Activated B cell treated with CpG ODN at 0.5 μM for 24 hours (primary cell): ENCODE measurements around the gene BSCL2. TPM values are rescaled to one million over a fixed set of nuclear protein-coding genes. Genes with fewer than 3 reads are reported as not detected.

Source experiments
- ATAC-seq: fragments of 200-7000 bp; cut with Tn5 transposase; one replicate; pipeline ENCODE4 v1.10.0; 2021; ENCODE audit warnings: low read depth, mild to moderate bottlenecking, moderate library complexity
- CTCF ChIA-PET: fragments of 350-600 bp; sonication (Branson Sonifier 250); formaldehyde crosslinking; loops from one replicate; lab custom pipeline; 2021; ENCODE audit warnings: antibody characterized with exemption; lab: Charles Lee
- POLR2A ChIA-PET: fragments of 350-600 bp; sonication (Branson Sonifier 250); formaldehyde crosslinking; loops from one replicate; lab custom pipeline; 2021; ENCODE audit warnings: antibody characterized with exemption; lab: Charles Lee
- DNase-seq: peaks from one replicate; pipeline ENCODE4 v3.0.0; 2022
- H3K27ac Mint-ChIP-seq: one replicate; pipeline ENCODE4 v1.8.0; 2020; ENCODE audit warnings: mixed read lengths
- H3K27me3 Mint-ChIP-seq: one replicate; pipeline ENCODE4 v1.8.0; 2021; ENCODE audit warnings: mixed read lengths
- H3K36me3 Mint-ChIP-seq: one replicate; pipeline ENCODE4 v1.8.0; 2021; ENCODE audit warnings: low read depth, mixed read lengths
- H3K4me1 Mint-ChIP-seq: one replicate; pipeline ENCODE4 v1.8.0; 2021; ENCODE audit warnings: mixed read lengths
- H3K4me3 Mint-ChIP-seq: one replicate; pipeline ENCODE4 v1.8.0; 2020; ENCODE audit warnings: mild to moderate bottlenecking, mixed read lengths
- H3K9me3 Mint-ChIP-seq: one replicate; pipeline ENCODE4 v1.8.0; 2020; ENCODE audit warnings: mixed read lengths
- CTCF ChIP-seq: fragments of 200-600 bp; IDR thresholded peaks from one replicate; pipeline ENCODE4 v1.8.0; 2022; ENCODE audit warnings: antibody characterized with exemption, mild to moderate bottlenecking
- intact Hi-C: fragments of 100-400 bp; cut with micrococcal nuclease; formaldehyde crosslinking; loops from one replicate; pipeline ENCODE4 v1.15.1; 2024
- total RNA-seq: library from RNA; stranded (reverse); gene quantifications from 2 replicates; pipeline ENCODE4 v1.2.3, GENCODE V29; 2022

Gene BSCL2
- total RNA-seq, 1 donor from 2014 or later, result 18.6 TPM

- H3K27me3 Mint-ChIP-seq, result peaks cover 7% of the 10 kb centered on the region
- ATAC-seq (no peak), DNase-seq (no peak)
- TF ChIP-seq CTCF, result no peak
- no peak within 1 kb of the TSS for H3K4me3 Mint-ChIP-seq
- H3K27ac Mint-ChIP-seq, result no peak within 1 kb of the TSS
- CTCF ChIA-PET, result interaction anchor here (1.1 to 1.3 kb wide), 2 partner anchors 9 to 265 kb away, joined by 3 to 7 read pairs; no protein-coding TSS in a partner anchor
- intact Hi-C loops, result no loop called here
- POLR2A ChIA-PET, result interaction anchor here (1.1 to 1.5 kb wide), 5 partner anchors 9 to 98 kb away, joined by 3 to 8 read pairs (median 5); partner anchors contain the start of genes C11orf98, CSKMT, MTA2 and TUT1
- H3K9me3 Mint-ChIP-seq, result no peaks in the 10 kb centered on the region
- peaks cover 1% of the 10 kb centered on the region for H3K4me1 Mint-ChIP-seq
- H3K36me3 Mint-ChIP-seq, result peaks cover 25% of the 10 kb centered on the region
Measured at GRCh38 chr11:62689421-62690183, 17.6 kb downstream of the BSCL2 start, which contains the start of gene LRRN4CL. LRRN4CL (minus strand) TSS chr11:62689530; CDS start chr11:62688508, 1,022 bp downstream.

- Mint-ChIP-seq H3K27me3 (peaks cover 7% of the 10 kb centered on the region), H3K27ac (no peak overlapping the region), H3K4me1 (no peaks in the 10 kb centered on the region), H3K9me3 (no peaks in the 10 kb centered on the region), H3K36me3 (peaks cover 25% of the 10 kb centered on the region), H3K4me3 (no peak overlapping the region)
- ChIA-PET POLR2A (interaction anchor here (0.6 to 1.6 kb wide), 3 partner anchors 17 to 42 kb away, joined by 3 to 8 read pairs (median 3); partner anchors contain the start of genes GANAB and UQCC3), CTCF (no interaction called here)
- intact Hi-C loops, result no loop called here
- ATAC-seq (no peak), DNase-seq (no peak)
- TF ChIP-seq CTCF, result no peak
Measured at GRCh38 chr11:62688491-62688890, 18.7 kb downstream of the BSCL2 start.

- no peaks in the 10 kb centered on the region for H3K9me3 Mint-ChIP-seq
- TF ChIP-seq CTCF, result no peak
- peaks cover 23% of the 10 kb centered on the region for H3K36me3 Mint-ChIP-seq
- DNase-seq (no peak), ATAC-seq (peak; percentile 28)
- no peak overlapping the region for H3K4me3 Mint-ChIP-seq
- CTCF ChIA-PET, result no interaction called here
- H3K27me3 Mint-ChIP-seq, result peaks cover 7% of the 10 kb centered on the region
- POLR2A ChIA-PET, result interaction anchor here (0.6 to 1.6 kb wide), 5 partner anchors 20 to 128 kb away, joined by 3 to 8 read pairs (median 3); partner anchors contain the start of gene GANAB
- intact Hi-C loops, result no loop called here
- no peak overlapping the region for H3K27ac Mint-ChIP-seq
- no peaks in the 10 kb centered on the region for H3K4me1 Mint-ChIP-seq
Measured at GRCh38 chr11:62687508-62688396, 19.5 kb downstream of the BSCL2 start.

GRCh38 chr11:62682518-62682917 is 24.7 kb downstream of the BSCL2 start:
- ChIA-PET POLR2A (interaction anchor here (0.6 to 3.1 kb wide), 2 partner anchors 10 to 173 kb away, joined by 3 to 18 read pairs; partner anchors contain the start of genes LBHD1 and UQCC3), CTCF (interaction anchor here (2.6 kb wide), 1 partner anchor 12 kb away, joined by 7 read pairs; no protein-coding TSS in a partner anchor)
- Mint-ChIP-seq H3K27me3 (peaks cover 4% of the 10 kb centered on the region), H3K9me3 (no peaks in the 10 kb centered on the region), H3K36me3 (peaks cover 13% of the 10 kb centered on the region), H3K27ac (no peak overlapping the region), H3K4me1 (peaks cover 25% of the 10 kb centered on the region), H3K4me3 (no peak overlapping the region)
- intact Hi-C loops, result no loop called here
- ATAC-seq (no peak), DNase-seq (no peak)
- no peak for TF ChIP-seq CTCF
